PC-9 (cell line): Measurements from ENCODE around the gene MATCAP1. TPM values are rescaled to one million over a fixed set of nuclear protein-coding genes. Genes with fewer than 3 reads are reported as not detected.

Experiments
- BruUV-seq: library from RNA; stranded (reverse); fragments of 400-500 nt; replicated peaks from 2 replicates; lab custom pipeline; 2021; lab: Mats Ljungman, UMichigan
- CTCF ChIA-PET: fragments of 300-600 bp; sonication (Branson Sonifier 250); formaldehyde crosslinking; loops from one replicate; lab custom pipeline; 2022; ENCODE audit warnings: antibody characterized with exemption; lab: Charles Lee
- POLR2A ChIA-PET: fragments of 300-600 bp; sonication (Branson Sonifier 250); formaldehyde crosslinking; loops from one replicate; lab custom pipeline; 2022; ENCODE audit warnings: antibody characterized with exemption; ENCODE audit not compliant: unreplicated experiment; lab: Charles Lee
- DNase-seq, 2 experiments: peaks; one replicate each; pipeline versions ENCODE4 v3.0.0 to v3.0.0-alpha.2; 2015 to 2022; ENCODE audit warnings: mixed read lengths in 1 of 2
- H2AFZ ChIP-seq: fragments of 200-600 bp; sonication (generic); 2 replicates; pipeline ENCODE4 v1.8.1; 2017; ENCODE audit warnings: antibody characterized with exemption
- H3F3A ChIP-seq: fragments of 200-600 bp; sonication (generic); 2 replicates; pipeline ENCODE4 v1.8.1; 2017; ENCODE audit warnings: antibody characterized with exemption, mild to moderate bottlenecking, low read depth; ENCODE audit not compliant: insufficient read depth
- H3K27ac ChIP-seq: fragments of 200-600 bp; sonication (generic); 2 replicates; pipeline ENCODE4 v1.6.1; 2016; ENCODE audit warnings: mixed run types
- H3K27me3 ChIP-seq: fragments of 200-600 bp; sonication (generic); 2 replicates; pipeline ENCODE4 v1.6.1; 2016; ENCODE audit warnings: low read depth, mixed run types; ENCODE audit not compliant: insufficient read depth
- H3K36me3 ChIP-seq: fragments of 200-600 bp; sonication (generic); 2 replicates; pipeline ENCODE4 v1.6.1; 2016; ENCODE audit warnings: low read depth, mixed run types
- H3K4me1 ChIP-seq: fragments of 200-600 bp; sonication (generic); replicated peaks from 2 replicates; pipeline ENCODE4 v1.6.1; 2016; ENCODE audit warnings: mixed run types; ENCODE audit not compliant: insufficient read depth
- H3K4me2 ChIP-seq: fragments of 200-600 bp; sonication (generic); 2 replicates; pipeline ENCODE4 v1.6.1; 2017; ENCODE audit warnings: mixed run types
- H3K4me3 ChIP-seq: fragments of 200-600 bp; sonication (generic); 2 replicates; pipeline ENCODE4 v1.6.1; 2016; ENCODE audit warnings: mixed run types
- H3K79me2 ChIP-seq: fragments of 200-600 bp; sonication (generic); 2 replicates; pipeline ENCODE4 v1.6.1; 2017; ENCODE audit warnings: low read depth, mixed run types
- H3K9me2 ChIP-seq: fragments of 200-600 bp; sonication (generic); 2 replicates; pipeline ENCODE4 v1.8.1; 2017; ENCODE audit warnings: mild to moderate bottlenecking; ENCODE audit not compliant: insufficient read depth
- H3K9me3 ChIP-seq: fragments of 200-600 bp; sonication (generic); 2 replicates; pipeline ENCODE4 v1.8.1; 2016; ENCODE audit warnings: low read depth; ENCODE audit not compliant: insufficient read depth
- H4K20me1 ChIP-seq: fragments of 200-600 bp; sonication (generic); 2 replicates; pipeline ENCODE4 v1.8.1; 2017; ENCODE audit not compliant: insufficient read depth
- EZH2 ChIP-seq: fragments of 200-600 bp; sonication (generic); IDR thresholded peaks from 2 replicates; pipeline ENCODE4 v1.8.0; 2017; ENCODE audit warnings: antibody characterized with exemption, low read depth
- intact Hi-C: fragments of 100-400 bp; cut with micrococcal nuclease; formaldehyde crosslinking; loops from one replicate; pipeline ENCODE4 v1.10.0; 2022; ENCODE audit not compliant: unreplicated experiment
- total RNA-seq: library from RNA; stranded (reverse); gene quantifications from 2 replicates; pipeline ENCODE4 v1.2.3, GENCODE V29; 2021
- TF ChIP-seq, protein P1 (sequence below): fragments of 200-600 bp; sonication (generic); conservative IDR thresholded peaks from 2 replicates; pipeline ENCODE4 v1.6.1; 2017; ENCODE audit warnings: mixed run types, antibody characterized with exemption, mild to moderate bottlenecking, moderate library complexity

Gene MATCAP1
- total RNA-seq, 1 experiment from 2014 or later = 24.6 TPM

DNA sequence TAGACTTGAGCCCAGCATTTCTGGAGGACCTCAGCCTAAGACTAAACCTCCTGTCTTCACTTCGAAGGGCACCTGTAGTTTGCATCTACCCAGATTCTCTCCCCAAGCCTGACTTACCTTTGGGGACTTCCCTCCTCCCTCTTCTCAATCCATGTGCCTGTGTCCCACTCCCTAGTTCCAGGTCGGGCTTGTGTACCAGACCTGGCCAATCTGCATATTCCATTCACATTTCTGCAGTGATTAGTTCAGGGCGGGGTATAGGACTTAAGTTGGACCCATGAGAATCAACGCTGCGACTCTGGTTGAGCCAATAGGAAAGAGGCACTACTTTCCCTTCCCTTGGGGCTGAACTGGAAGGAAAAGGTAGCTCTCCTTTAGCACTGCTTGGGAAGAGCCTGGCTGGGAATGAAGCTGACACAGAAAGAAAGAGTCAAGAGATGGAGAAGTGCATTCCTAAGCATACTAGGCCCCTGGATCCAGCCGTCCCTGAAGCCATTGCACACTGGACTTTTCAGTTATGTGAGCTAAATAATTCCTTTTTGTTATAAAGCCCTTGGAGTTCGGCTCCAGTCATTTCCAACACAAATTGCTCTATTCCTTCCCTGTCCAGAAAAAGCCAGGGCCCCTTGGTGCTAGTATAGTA lies 26.5 kb downstream of the MATCAP1 start:
- H4K20me1 ChIP-seq = 0 out of 2 replicates have a peak, but pooled peaks cover 3% of the 10 kb centered on the region
- peaks cover 9% of the 10 kb centered on the region for H3K79me2 ChIP-seq
- peaks cover 29% of the 10 kb centered on the region; the same call in 1 of the 2 replicates for H3F3A ChIP-seq
- no peaks in the 10 kb centered on the region for H3K9me3 ChIP-seq
- peaks cover 9% of the 10 kb centered on the region for H3K4me1 ChIP-seq
- DNase-seq = no peak
- H3K9me2 ChIP-seq = no peaks in the 10 kb centered on the region
- no peaks in the 10 kb centered on the region for H3K27me3 ChIP-seq
- no TSS peak for BruUV-seq
- H3K4me2 ChIP-seq = no peak overlapping the region
- intact Hi-C loops = loop anchor here (5.0 kb wide), 1 partner anchor 45 kb away; no protein-coding TSS in a partner anchor
- no peak overlapping the region for H2AFZ ChIP-seq
- TF ChIP-seq, protein P1, sequence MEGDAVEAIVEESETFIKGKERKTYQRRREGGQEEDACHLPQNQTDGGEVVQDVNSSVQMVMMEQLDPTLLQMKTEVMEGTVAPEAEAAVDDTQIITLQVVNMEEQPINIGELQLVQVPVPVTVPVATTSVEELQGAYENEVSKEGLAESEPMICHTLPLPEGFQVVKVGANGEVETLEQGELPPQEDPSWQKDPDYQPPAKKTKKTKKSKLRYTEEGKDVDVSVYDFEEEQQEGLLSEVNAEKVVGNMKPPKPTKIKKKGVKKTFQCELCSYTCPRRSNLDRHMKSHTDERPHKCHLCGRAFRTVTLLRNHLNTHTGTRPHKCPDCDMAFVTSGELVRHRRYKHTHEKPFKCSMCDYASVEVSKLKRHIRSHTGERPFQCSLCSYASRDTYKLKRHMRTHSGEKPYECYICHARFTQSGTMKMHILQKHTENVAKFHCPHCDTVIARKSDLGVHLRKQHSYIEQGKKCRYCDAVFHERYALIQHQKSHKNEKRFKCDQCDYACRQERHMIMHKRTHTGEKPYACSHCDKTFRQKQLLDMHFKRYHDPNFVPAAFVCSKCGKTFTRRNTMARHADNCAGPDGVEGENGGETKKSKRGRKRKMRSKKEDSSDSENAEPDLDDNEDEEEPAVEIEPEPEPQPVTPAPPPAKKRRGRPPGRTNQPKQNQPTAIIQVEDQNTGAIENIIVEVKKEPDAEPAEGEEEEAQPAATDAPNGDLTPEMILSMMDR = no peak
- TF ChIP-seq EZH2 = no peak
- ChIA-PET CTCF (no interaction called here), POLR2A (interaction anchor here (0.6 kb wide), 1 partner anchor 89 kb away, joined by 5 read pairs; no protein-coding TSS in a partner anchor)
- no peaks in the 10 kb centered on the region for H3K36me3 ChIP-seq
- no peak overlapping the region for H3K4me3 ChIP-seq
- no peak overlapping the region for H3K27ac ChIP-seq

DNA sequence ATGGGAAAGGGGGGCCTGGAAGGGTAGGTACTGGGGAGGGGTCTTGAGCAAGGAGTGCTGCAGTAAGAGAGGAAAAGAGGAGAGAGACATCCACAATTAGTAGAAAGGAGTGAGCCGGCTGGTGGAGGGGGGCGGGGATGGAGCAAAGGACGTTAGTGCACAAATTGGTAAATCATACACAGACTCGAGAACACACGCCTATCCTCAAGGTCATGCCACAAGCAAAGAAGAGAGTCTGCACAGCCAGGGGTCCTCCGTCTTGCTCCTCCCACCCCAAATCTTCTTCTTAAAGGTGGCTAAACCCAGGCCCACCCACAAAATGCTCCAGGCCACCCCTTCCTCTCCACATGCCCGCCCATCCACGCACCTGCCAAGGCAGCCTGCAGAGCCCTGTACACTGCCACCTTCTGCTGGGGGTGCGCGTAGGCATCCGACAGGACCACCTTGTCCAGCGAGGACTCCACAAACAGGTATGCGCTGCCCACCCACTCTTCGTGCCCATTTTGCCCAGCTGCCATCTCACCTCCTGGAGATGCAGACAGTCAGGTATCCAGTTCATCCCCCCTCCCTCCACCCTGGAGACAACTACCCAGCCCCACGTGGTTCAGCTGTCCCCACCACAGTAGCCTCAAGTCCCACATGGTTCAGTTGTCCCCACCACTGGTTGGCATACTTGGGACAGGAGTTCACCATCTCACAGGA lies 27.5 kb downstream of the MATCAP1 start:
- Histone ChIP-seq H3K27ac (no peak overlapping the region), H3F3A (peaks cover 29% of the 10 kb centered on the region; the same call in 1 of the 2 replicates), H2AFZ (no peak overlapping the region), H4K20me1 (0 out of 2 replicates have a peak, but pooled peaks cover 3% of the 10 kb centered on the region), H3K27me3 (no peaks in the 10 kb centered on the region), H3K9me3 (no peaks in the 10 kb centered on the region), H3K4me3 (no peak overlapping the region), H3K4me1 (peaks cover 9% of the 10 kb centered on the region), H3K4me2 (no peak overlapping the region), H3K9me2 (no peaks in the 10 kb centered on the region), H3K36me3 (no peaks in the 10 kb centered on the region), H3K79me2 (peaks cover 9% of the 10 kb centered on the region)
- BruUV-seq = no TSS peak
- intact Hi-C loops = loop anchor here (5.0 kb wide), 1 partner anchor 44 kb away; no protein-coding TSS in a partner anchor
- POLR2A ChIA-PET = no interaction called here
- CTCF ChIA-PET = interaction anchor here (1.3 kb wide), 1 partner anchor 139 kb away, joined by 9 read pairs; no protein-coding TSS in a partner anchor
- DNase-seq = no peak
- no peak for TF ChIP-seq EZH2
- TF ChIP-seq, protein P1 = no peak

DNA sequence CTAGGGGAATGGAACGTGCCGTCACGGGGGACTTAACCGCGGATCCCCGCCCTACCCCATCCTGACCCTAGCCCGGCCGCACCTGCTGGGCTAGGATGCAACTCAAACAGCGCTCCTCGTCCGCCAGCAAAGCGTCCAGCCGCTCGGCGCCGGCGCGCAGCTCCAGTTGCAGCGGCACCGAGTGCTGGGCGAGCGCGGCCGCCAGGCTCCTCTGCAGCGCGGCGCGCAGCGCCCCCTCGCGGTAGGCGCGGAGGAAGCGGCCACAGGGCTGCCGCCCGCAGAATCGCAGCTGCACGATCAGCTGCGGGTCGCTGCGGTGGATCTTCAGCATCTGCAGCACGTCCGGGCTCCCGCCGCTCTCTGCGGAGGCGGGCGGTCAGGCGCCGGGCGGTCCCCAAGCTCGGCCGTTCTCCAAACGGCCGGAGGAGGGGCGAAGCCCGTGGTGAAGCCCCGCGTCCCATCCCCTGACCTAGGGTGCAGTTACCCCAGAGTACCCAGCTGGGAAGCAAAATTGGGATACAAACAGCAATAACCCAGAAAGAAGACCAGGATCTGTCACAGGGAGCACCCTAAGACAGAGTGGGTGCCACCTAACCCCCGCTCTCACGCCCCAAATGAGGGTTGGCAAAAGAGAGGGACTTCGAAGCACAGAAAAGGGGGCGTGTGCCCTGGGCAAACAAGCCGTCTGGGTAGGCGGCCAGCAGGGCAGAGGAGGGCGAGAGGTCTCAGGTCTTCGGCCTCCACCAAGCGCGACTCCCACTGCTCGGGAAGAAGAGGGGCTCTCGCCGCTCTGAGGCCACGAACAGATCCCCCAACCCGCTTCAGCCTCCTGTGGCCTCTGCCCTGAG lies 28.2 kb downstream of the MATCAP1 start:
- Histone ChIP-seq H3F3A (peaks cover 29% of the 10 kb centered on the region; the same call in 1 of the 2 replicates), H3K4me1 (peaks cover 9% of the 10 kb centered on the region), H3K4me3 (no peak overlapping the region), H3K9me3 (no peaks in the 10 kb centered on the region), H2AFZ (no peak overlapping the region), H3K79me2 (peaks cover 9% of the 10 kb centered on the region; the same call in 1 of the 2 replicates), H3K9me2 (no peaks in the 10 kb centered on the region), H4K20me1 (0 out of 2 replicates have a peak, but pooled peaks cover 3% of the 10 kb centered on the region), H3K4me2 (no peak overlapping the region), H3K27ac (no peak overlapping the region), H3K27me3 (no peaks in the 10 kb centered on the region), H3K36me3 (no peaks in the 10 kb centered on the region)
- intact Hi-C loops = loop anchor here (1.0 to 5.0 kb wide), 2 partner anchors 43 to 137 kb away; no protein-coding TSS in a partner anchor
- DNase-seq = peak in 1 of 2 experiments; percentile 62
- BruUV-seq = no TSS peak
- ChIA-PET CTCF (interaction anchor here (0.7 to 1.3 kb wide), 3 partner anchors 15 to 138 kb away, joined by 4 to 9 read pairs (median 6); partner anchors contain the start of gene NOL3), POLR2A (no interaction called here)
- TF ChIP-seq, protein P1 = no peak
- no peak for TF ChIP-seq EZH2
